ENCODE measurements around the gene LRP1B.
"Not testable (repeated sequence)": the region's sequence is repeated elsewhere in the genome, so short reads cannot be mapped to it uniquely, and the experiment has no call there.

Gene LRP1B

DNA sequence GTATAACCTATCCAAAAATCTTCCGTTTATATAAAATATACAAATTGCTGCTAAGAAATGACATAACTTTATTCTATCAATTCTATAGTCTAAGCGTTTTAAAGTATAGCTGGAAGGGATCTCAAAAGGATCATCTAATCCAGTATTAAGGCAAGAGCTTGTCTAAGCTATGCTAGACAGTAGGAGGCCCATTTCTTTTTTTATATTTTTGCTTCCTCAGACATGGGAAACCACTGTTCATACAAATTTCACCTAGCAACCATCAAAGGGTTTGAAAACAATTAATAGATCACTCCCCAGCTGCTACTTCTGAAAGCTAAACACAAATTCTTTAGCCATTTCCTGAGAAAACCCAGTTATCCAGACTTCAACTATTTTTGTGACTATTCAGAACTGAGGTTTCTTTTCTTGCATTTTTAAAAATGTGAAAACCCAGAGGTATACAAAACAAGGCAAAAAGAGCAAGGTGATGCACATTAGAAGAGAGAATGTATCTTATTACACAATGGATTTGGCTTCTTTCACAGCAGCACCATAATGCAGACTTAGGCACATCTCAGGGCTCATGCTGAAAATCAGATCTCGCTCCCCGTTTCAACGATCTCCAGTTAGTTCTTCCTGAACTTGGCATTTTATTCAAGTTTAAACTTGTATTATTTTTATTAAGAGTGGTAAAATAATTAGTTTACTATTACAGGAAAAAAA is 274.4 kb downstream of the LRP1B start:
- FAIRE-seq = no peak

DNA sequence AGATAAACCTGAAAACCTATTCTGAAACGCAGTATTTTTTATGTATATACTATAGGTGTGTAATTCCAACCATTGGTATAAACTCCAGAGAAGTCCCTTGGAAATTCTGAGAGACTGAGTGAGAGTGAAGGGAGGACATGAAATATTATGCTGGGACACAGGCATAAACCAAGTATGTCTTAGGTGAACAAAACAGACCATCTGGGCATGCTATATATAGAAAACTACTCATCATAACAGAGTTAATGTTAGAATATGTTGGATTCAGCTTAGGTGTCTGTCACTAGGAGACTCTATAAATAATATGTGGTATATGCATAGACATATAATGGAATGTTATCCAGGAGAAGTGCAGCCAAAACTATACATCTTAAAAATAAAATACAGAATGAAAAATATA is 282.6 kb downstream of the LRP1B start:
- no peak for FAIRE-seq

DNA sequence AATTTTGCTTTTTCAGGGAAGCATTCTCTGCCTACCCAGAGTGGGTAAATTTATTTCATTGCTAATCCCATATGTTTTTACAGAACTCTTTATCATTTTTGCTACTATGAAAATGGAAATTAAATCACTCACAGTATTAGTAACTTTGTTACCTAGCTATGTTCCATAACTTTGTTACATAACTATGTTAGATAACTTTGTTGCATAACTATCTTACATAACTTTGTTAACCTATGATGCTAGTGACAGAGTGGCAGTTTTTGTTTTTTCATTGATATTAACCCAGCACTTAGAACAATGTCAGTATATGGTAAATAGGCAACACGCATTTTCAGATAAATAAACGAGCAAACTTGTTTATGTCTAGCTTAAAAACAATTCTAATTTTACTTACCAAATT is 286.6 kb downstream of the LRP1B start:
- no peak for FAIRE-seq

DNA sequence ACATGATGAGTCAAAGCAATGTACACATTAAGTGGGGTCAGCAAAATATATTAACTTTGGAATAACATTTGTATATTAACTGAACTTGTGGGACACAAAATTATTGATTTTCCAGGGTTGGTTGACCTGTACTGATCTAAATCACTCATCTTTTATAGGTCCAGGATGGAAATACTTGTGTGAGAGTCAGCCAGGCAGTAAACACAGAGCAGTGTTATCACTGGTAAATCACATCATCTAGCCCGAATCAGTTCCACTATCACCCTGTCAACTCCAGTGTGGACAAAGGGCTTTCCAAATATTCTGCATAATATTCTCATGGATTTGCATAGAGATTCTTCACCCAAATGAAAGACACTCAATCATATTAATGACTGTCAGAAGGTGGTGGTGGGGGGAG is 295.7 kb downstream of the LRP1B start:
- FAIRE-seq = no peak

DNA sequence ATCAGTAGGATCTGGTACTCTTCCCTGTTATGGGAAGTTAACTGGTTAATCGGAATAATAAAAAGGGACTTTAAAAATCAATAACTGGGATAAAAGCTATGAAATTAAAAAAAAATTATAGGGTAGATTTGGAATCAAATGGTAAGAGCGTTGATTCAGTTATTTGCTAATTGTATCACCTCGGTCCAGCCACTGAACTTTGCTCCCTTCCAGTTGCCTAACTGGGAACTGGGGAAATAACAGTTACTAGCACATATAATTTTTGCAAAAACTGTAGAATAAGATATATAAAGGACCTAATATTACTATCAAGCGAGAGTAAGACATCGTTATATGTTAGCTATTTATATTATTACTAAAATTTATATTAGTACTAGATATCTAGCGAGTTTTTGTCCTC is 302.1 kb downstream of the LRP1B start:
- no peak for FAIRE-seq

DNA sequence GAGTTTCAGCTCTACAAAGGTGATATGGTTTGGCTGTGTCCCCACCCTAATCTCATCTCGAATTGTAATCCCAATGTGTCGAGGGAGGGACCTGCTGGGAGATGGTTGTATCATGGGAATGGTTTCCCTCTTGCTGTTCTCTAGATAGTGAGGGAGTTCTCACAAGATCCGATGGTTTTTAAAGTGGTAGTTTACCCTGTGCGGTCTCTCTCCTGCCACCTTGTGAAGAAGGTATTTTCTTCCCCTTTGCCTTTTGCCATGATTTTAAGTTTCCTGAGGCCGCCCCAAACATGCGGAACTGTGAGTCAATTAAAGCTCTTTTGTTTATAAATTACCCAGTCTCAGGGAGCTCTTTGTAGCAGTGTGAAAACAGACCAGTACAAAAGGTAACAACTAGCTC is 306.0 kb downstream of the LRP1B start:
- no peak for FAIRE-seq

DNA sequence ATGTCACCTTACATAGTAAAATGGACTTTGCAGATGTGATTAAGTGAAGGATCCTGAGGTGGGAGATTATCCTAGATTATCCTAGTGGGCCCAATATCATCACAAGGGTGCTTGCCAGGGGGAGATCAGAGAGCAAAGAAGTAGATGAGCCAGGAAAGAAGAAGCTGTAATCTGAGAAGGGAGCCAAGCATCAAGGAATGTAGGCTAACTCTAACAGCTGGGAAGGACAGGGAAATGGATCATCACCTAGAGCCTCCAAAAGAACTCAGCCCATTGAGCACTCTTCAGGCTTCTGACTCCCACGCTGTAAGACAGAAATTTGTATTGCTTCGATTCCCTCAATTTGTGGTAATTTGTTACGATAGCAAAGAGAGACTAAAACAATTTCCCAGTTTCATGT is 309.9 kb downstream of the LRP1B start:
- FAIRE-seq = no peak

DNA sequence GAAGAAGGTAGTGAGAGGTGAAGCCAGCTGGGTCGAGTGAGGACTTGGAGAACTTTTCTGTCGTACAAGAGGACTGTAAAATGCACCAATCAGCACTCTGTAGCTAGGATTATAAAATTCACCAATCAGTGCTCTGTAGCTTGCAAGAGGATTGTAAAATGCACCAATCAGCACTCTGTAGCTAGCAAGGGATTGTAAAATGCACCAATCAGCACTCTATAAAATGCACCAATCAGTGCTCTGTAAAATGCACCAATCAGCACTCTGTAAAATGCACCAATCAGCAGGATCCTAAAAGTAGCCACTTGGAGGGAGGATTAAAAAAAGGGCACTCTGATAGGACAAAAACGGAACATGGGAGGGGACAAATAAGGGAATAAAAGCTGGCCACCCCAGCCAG is 315.5 kb downstream of the LRP1B start:
- FAIRE-seq = not testable (repeated sequence)

DNA sequence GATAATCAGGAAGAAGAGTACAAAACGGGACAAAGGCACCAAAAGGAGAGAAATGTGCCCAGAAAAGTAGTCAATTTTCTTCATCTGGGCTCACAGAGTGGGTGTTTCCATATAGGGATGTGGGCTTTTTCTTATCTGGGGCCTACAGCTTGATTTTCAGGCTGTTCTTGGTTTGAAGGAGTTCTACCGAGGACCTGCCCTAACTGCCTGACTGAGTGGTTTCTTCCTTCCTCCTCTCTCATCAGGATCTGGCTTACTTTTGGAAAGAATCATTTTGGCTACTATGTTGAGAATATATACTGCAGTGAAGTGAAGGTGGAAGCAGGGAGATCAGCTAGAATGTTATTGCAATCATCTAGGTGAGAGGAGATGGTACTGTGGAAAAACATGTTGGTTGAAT is 316.7 kb downstream of the LRP1B start:
- no peak for FAIRE-seq

DNA sequence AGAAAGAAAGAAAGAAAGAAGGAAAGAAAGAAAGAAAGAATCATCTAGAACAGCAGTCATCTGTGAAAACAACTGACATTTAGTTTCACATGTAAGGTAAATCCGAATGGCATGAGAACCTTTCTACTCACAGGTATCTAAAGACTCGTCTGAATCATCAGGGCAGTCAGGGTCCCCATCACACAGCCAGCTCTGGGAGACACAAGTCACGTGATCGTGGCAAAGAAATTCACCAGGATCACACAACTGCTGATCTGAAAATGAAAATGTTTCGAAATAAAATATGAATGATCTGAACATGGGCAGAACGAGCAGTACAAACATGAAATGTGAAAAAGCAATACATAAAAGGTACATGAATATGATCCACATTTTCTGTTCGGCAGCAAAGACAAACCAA is 320.7 kb downstream of the LRP1B start:
- no peak for FAIRE-seq

DNA sequence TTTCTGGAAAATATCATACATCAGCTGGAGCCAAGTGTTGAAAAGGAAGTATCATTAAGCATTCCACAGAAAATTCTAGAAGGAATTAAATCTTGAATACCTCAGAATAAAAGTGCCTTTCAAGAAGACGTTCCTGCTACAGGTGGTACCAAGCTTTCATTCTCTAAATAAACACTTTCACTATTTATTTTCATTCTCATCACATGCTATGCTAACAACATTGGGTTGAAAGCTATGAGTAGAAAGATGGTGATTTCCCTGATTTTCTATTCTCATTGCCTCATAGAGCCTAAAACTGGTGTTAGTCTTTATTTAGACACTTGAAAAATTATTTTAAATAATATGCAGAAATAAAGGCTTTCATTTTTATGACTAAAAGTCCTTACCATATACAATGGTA is 324.7 kb downstream of the LRP1B start:
- FAIRE-seq = no peak

DNA sequence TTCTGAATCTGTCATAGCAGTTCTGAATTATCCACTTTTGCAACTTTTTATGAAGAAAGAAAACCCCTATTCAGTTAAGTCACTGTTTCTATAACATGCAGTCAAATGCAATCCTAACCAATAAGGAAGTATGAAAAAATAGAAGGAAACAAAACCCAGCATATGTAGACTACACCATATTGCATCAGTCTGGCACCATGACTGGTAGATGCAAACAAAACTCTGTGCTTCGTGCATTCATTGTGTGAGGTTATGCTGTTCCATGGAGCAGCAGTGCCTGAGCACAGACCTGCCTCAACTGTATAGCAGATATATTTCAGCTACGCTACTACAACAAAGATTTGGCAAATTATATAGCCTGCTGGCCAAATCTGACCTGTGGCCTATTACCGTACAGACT is 325.5 kb downstream of the LRP1B start:
- FAIRE-seq = no peak

DNA sequence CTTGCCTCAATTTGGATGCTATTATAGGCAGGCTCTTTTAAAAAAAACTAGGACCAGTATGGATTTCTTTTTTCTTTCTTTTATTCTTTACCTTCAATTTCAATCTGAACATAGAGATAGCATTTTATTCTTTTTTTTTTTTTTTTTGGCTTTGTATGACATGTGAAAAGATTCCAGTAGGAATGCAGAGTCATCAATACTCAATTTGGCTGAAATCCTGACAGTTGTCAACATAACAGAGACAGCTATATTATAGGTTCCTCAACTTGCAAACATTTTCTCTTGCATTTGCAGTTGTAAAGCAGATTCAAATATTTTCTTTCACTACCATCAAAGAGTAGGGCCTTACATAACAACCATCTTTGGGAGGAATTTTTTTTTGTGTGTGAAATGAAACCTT is 334.4 kb downstream of the LRP1B start:
- FAIRE-seq = no peak

DNA sequence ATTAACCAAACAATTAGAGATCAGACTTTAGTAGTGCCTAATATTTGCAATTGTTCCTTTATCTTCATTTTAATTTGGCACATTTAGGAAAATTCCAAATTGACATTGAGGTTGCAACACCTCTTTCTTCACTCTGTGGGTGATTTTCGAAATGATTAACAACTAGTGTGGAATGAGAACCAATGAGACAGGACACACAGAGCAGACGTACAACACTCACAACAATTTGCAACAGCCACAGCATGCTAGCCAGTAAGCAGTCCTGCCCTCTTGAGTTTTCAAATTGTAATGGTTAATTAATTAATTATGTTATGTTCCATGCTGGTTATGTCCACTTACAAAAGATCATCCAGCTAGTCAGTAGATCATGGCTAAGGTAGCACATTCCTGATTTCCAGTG is 339.3 kb downstream of the LRP1B start:
- FAIRE-seq = no peak

DNA sequence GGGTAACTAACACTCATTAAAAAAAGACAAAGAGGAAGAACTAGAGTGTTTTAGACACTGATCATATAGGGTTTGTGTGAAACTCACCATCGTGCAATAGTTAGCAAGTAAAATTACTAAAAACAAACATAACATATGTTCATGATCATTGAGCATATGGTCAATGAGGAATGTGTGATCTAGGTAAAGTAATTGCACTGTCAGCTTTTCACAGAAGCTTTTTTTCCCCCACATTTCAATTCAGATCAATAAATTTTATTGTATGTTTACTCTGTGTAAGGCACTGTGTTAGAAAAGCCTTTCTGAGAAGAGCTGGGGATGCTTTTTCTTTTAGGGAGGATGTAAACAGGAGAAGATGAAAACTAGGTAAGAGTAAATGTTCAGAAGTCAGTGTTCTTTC is 348.2 kb downstream of the LRP1B start:
- FAIRE-seq = no peak

DNA sequence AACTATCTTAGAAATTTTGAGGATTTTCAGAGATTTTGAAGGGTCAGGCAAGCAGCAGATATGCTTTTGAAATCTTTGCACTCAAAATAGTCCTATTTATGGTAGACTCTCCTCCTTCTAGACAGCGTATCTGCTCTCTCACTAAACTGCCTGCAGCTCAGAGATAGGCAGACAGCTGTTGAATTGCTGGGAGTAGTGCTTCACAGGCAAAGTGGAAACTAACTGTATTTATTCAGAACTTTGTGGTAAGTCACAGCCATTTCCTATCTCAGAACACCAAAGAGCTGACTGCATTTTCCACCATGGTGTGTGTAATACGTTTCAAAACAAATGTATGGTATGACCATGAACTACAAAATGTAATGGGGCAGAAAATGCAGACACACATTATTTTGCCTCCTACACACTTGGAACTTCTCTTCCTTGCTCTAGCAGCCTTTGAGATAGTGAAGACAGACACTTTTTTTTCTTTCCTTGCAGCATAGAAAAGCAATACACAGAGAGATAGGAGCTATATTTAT is 352.4 kb downstream of the LRP1B start:
- FAIRE-seq = no peak

DNA sequence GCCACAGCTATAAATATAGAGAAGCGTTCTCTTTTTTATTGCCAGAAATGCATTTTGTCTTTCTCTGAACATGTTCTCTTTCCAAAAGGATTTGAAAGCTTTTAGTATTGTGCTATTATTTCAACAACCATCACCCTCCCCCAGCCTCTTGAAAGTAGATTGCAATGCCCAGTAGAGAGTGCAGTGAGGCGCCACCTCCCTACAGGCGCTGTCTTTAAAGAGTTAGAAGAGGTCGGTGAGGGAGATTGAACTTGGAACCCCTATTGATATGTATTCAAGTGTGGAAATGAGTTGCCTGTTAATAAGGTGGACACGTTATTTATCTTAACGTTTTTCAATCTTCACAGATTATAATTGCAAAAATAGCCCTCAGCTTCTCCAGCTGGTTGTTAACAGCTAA is 360.3 kb downstream of the LRP1B start:
- no peak for FAIRE-seq

DNA sequence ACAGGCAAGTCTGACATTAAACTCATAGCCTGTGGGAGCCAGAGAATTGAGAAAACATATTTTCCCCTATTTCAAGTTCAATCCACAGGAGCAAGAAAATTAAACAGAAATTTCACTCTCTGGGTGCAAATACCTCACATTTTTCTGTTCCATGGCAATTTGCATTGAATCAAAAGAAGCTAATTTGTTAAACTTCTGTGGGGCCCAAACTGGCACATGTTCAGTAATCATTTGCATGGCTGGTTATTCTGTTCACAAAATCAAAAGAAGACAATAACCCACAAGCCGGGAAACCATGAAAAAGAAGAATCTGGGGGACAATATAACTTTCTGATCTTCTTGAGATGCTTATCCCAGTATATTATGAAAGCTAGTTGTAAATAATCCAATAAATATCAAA is 363.1 kb downstream of the LRP1B start:
- no peak for FAIRE-seq

DNA sequence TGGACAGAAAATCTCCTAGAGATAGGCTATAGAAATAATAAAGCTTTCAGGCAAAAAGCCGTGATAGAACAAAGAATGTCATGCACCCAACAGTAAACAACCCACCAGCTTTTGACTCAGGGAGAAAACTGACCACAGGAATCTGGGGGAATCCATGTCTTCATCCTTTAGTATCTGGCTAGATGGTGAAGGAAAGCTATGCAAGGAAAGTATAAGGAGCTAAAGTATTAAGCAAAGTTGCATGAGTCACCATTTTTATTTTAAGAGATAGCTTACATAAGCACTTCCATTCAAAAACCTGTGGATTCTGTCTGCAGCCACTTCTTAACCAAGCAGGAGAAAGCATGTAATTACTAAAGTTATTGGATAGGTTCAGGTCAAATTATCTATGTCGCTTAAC is 363.8 kb downstream of the LRP1B start:
- no peak for FAIRE-seq

DNA sequence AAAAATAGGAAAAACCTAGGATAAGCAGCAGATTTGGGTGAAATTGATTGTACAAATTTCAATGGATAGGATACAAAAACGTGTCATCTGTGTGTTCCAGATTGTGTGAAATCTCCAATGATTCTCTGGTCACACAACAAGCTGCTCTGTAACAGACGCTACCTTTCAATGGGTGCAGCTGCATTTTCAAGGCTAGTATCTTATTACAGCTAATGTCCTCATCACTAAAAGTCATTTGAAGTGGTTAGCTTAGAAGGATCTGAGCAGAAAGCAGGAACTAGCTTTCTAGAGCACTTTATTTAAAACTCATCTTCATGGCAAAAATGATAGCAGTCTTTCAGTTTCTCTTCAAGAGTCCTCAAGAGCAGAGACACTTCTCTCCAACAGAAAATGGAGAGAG is 364.6 kb downstream of the LRP1B start:
- no peak for FAIRE-seq

DNA sequence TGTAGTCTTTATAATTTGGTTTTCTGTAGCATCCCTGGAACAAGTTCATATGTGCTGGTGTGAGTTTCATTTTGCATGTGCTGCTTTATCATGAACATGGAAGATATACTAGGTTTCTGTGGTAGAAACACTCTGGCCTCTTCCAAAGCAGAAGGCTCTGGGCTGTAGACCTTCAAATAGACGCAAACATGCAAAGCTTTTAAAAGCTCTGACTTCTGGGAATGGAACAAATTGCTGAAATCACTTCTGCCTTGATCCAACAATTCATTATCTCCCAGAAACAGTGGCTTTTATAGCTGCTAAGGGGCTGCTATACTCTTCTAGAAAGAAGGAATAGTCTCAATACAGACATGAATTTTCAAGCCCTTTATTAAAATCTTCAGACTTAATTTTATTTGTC is 382.2 kb downstream of the LRP1B start:
- no peak for FAIRE-seq

DNA sequence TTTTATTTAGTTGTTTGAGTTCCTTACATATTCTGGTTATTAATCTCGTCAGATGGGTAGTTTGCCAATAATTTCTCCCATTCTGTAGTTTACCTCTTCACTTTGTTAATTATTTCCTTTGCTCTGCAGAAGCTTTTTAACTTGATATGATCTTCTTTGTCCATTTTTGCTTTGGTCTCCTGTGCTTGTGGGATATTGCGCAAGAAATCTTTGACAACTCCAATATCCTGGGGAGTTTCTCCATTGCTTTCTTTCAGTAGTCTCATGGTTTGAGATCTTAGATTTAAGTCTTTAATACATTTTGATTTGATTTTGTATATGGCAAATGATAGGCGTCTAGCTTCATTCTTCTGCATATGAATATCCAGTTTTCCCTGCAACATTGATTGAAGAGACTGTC is 389.2 kb downstream of the LRP1B start:
- FAIRE-seq = no peak

DNA sequence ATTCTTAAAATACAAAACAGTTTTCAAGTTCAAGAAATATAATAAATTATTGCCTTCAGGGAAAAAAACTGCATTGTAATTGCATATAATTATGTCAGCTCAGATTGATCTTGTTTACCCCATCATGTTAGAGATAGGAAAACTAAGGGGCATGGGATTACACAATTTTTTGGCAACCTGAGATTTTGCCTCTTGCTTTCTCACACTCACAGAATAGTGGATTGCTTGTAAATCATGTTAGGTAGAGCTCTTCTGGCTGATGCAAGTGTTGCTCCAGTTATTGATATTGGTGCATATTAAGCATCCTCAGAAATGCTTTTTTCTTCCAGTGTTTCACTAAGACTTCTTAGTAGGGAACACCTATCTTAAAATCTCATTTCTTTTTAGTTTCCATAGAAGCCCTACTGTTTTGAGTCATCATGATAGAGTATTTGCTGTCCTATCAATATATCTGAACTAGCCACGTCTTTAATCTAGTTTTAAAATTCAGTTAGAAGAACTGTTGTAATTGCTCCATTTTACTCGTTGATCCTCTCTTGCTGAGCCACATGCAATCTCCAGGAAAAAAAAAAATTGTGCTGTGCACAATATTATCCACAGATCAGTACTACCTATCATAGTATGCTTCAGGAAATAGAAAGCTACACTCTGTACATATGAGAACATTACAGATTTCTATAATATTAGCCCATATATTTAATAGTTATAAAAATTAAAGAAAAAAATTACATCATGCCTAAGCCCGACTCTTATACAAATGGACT is 393.1 kb downstream of the LRP1B start:
- FAIRE-seq = no peak

DNA sequence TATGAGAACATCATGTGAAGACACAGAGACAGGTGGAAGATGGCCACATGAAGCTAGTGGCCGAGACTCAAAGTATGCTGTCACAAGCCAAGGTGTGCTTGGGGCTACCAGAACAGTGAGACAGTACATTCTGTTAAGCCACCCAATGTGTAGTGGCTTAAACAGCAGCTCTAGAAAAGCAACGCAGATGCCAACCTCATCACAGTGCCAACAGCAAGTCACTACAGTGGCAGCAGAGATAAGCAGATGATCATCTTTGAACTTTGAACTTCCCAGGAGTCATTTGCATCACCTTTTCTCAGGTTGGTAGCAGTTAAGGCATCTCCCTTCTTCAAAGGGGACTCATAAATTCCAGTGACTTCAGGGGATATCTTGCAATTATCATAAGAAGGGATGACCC is 394.4 kb downstream of the LRP1B start:
- FAIRE-seq = no peak

DNA sequence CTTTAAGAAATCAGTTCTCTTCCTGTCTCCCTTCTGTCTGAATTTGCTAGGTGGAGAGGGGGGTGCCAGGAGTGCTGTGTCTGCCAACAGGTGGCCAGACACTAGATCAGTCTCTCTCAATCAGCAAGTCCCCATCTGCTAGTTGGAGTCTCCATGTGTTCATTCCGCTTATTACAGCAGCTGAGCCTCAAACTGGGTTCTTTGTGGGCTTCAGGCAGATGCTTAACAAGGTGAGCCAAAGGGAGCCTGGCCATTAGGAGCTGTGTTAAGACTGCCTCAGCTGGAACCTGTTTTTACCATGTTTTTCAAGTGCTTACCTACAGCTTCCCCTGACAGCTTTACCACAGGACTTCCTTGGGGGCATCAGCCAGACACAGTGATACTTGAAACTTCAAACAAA is 401.9 kb downstream of the LRP1B start:
- no peak for FAIRE-seq

All from A204.1 (cell line).